Upper lobe of left lung (tissue), 6 donors: ENCODE results near the gene TBC1D32. TPM values are rescaled to one million over a fixed set of nuclear protein-coding genes. Genes with fewer than 3 reads are reported as not detected.

ENCODE experiments used
- ATAC-seq, 2 donors: fragments of 200-7000 bp; cut with Tn5 transposase; one replicate each; pipeline ENCODE4 v1.9.1; 2022; ENCODE audit warnings: mild to moderate bottlenecking in 2 of 2, moderate library complexity in 2 of 2; ENCODE audit not compliant: low FRiP score in 2 of 2
- DNase-seq, 2 donors: peaks; one replicate each; pipeline ENCODE4 v3.0.0-alpha.2; 2019 to 2020
- H3K27ac ChIP-seq, 4 donors: fragments of 200-600 bp; sonication (generic); one replicate each; pipeline ENCODE4 v1.5.1; 2016 to 2019
- H3K27me3 ChIP-seq, 4 donors: fragments of 200-600 bp; sonication (generic); one replicate each; pipeline ENCODE4 v1.5.1; 2017 to 2019
- H3K36me3 ChIP-seq, 4 donors: fragments of 200-600 bp; sonication (generic); one replicate each; pipeline ENCODE4 v1.5.1; 2016 to 2019
- H3K4me1 ChIP-seq, 4 donors: fragments of 200-600 bp; sonication (generic); one replicate each; pipeline ENCODE4 v1.5.1; 2018 to 2019
- H3K4me3 ChIP-seq, 4 donors: fragments of 200-600 bp; sonication (generic); one replicate each; pipeline ENCODE4 v1.5.1; 2017 to 2019; ENCODE audit warnings: mild to moderate bottlenecking in 2 of 4, moderate library complexity in 1 of 4
- H3K9me3 ChIP-seq, 4 donors: fragments of 200-600 bp; sonication (generic); one replicate each; pipeline ENCODE4 v1.5.1; 2018 to 2019
- CTCF ChIP-seq, 6 experiments: fragments of 450-650 bp in 4 of 6; fragments of 200-600 bp in 2 of 6; sonication (generic) in 2 of 6; IDR thresholded peaks; one replicate each; pipeline ENCODE4 v1.5.1; 2016 to 2019; ENCODE audit warnings: antibody characterized with exemption in 6 of 6
- EP300 ChIP-seq, 4 donors: sonication (generic); formaldehyde crosslinking; IDR thresholded peaks; one replicate each; pipeline ENCODE4 v1.5.1; 2017; ENCODE audit warnings: antibody characterized with exemption in 4 of 4, control low read depth in 2 of 4
- POLR2A ChIP-seq, 4 donors: fragments of 450-650 bp; IDR thresholded peaks; one replicate each; pipeline ENCODE4 v1.5.1; 2016 to 2017; ENCODE audit warnings: antibody characterized with exemption in 4 of 4, mild to moderate bottlenecking in 2 of 4
- POLR2AphosphoS5 ChIP-seq, 2 donors: sonication (generic); formaldehyde crosslinking; IDR thresholded peaks; one replicate each; pipeline ENCODE4 v1.5.1; 2017; ENCODE audit warnings: antibody characterized with exemption in 2 of 2
- WGBS, 2 donors: methylation state at CpG; one replicate each; pipeline ENCODE4 v1.1.5; 2017 to 2018; 5-methylcytosine and 5-hydroxymethylcytosine counted together
- total RNA-seq, 6 donors: library from RNA; depleted of rRNA in 4 of 6; stranded (reverse); fragments of >200 nt in 4 of 6; gene quantifications; one replicate each; pipeline versions ENCODE4 v1.1.0 to v1.2.1, GENCODE V29; 2016 to 2021
- donor health status: DM: no; HTN: no; CAD: no; lungs with moderate emphysema.
- donor health status: DM: no; HTN: yes; CAD: no; lungs with severe emphysema.

The TBC1D32 gene
- total RNA-seq, 6 donors from 2014 or later, result 1.2 to 13.5 (median 5.3) TPM

GRCh38 chr6:121347484-121347883 is 13.2 kb upstream of the TBC1D32 start:
- no peak for DNase-seq
- no peak overlapping the region for H3K4me3 ChIP-seq
- no peaks in the 10 kb centered on the region for H3K27me3 ChIP-seq
- H3K9me3 ChIP-seq, result no peaks in the 10 kb centered on the region
- H3K4me1 ChIP-seq, result no peaks in the 10 kb centered on the region
- TF ChIP-seq POLR2AphosphoS5 (IDR thresholded peaks at IDR 0.05) (no peak), EP300 (IDR thresholded peaks at IDR 0.05) (no peak), POLR2A (IDR thresholded peaks at IDR 0.05) (no peak), CTCF (IDR thresholded peaks at IDR 0.05) (no peak)
- 76 to 86% methylated on average over 3 of the region's 3 CpGs for WGBS, 2 donors
- no peak for ATAC-seq
- no peak overlapping the region for H3K27ac ChIP-seq
- H3K36me3 ChIP-seq, result no peaks in the 10 kb centered on the region

DNA sequence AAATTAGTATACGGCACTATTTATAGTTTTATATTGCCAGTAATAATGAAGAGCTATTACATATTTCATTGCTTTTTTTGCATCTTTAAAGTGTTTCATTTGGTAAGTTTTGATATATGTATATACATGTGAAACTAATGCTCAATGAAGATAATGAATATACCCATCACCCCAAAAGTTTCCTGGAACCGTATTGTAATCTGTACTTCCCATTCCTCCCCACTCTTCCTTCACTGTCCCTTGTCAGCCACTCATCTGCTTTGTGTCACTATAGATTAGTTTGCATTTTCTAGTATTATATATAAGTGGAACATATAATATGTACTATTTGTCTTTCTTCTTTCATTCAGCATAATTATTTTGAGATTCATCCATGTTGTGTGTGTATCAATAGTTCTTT is 10.3 kb upstream of the TBC1D32 start:
- WGBS, 2 donors, result 86 to 87% methylated on average over 2 of the region's 2 CpGs
- H3K4me1 ChIP-seq, result no peaks in the 10 kb centered on the region
- H3K27ac ChIP-seq, result no peak overlapping the region
- ATAC-seq (no peak), DNase-seq (no peak)
- H3K9me3 ChIP-seq, result no peaks in the 10 kb centered on the region
- no peaks in the 10 kb centered on the region for H3K27me3 ChIP-seq
- TF ChIP-seq POLR2A (IDR thresholded peaks at IDR 0.05) (no peak), EP300 (IDR thresholded peaks at IDR 0.05) (no peak), CTCF (IDR thresholded peaks at IDR 0.05) (no peak), POLR2AphosphoS5 (IDR thresholded peaks at IDR 0.05) (no peak)
- no peak overlapping the region for H3K4me3 ChIP-seq
- H3K36me3 ChIP-seq, result no peaks in the 10 kb centered on the region

- no peak for ATAC-seq
- H3K36me3 ChIP-seq, result no peaks in the 10 kb centered on the region
- no peaks in the 10 kb centered on the region for H3K9me3 ChIP-seq
- no peak overlapping the region for H3K4me3 ChIP-seq
- TF ChIP-seq CTCF (IDR thresholded peaks at IDR 0.05) (no peak), POLR2AphosphoS5 (IDR thresholded peaks at IDR 0.05) (no peak), POLR2A (IDR thresholded peaks at IDR 0.05) (no peak), EP300 (IDR thresholded peaks at IDR 0.05) (no peak)
- H3K27ac ChIP-seq, result no peak overlapping the region
- no peaks in the 10 kb centered on the region for H3K4me1 ChIP-seq
- 88 to 92% methylated on average over 12 of the region's 12 CpGs for WGBS, 2 donors
- H3K27me3 ChIP-seq, result no peaks in the 10 kb centered on the region
- DNase-seq, result no peak
Measured at GRCh38 chr6:121339639-121340226, 5.5 kb upstream of the TBC1D32 start.

DNA sequence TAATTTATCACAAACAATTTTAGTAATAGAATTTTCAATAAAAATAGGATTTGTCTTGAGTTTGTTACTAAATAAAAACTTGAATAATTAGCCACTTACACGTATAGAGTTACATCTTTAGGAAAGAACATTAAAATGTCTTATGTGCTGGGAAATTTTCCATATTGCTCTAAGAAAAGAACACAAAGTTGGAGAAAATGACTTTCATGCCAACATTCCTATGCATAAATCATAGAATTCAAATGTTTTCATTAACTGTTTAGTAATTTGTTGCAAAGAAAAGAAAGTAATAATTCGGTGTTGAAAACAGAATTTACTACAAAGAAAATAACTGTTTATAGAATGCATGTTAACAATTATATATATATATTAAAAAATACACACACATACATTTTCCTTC is 4.7 kb upstream of the TBC1D32 start:
- Histone ChIP-seq H3K27me3 (no peaks in the 10 kb centered on the region), H3K36me3 (no peaks in the 10 kb centered on the region), H3K4me3 (no peak overlapping the region), H3K9me3 (no peaks in the 10 kb centered on the region), H3K27ac (no peak overlapping the region), H3K4me1 (peaks cover 0 to 4% (median 2%) of the 10 kb centered on the region in 4 donors)
- TF ChIP-seq EP300 (IDR thresholded peaks at IDR 0.05) (no peak), POLR2A (IDR thresholded peaks at IDR 0.05) (no peak), POLR2AphosphoS5 (IDR thresholded peaks at IDR 0.05) (no peak), CTCF (IDR thresholded peaks at IDR 0.05) (no peak)
- WGBS, 2 donors, result 70 to 86% methylated on average over 2 of the region's 2 CpGs
- ATAC-seq (no peak), DNase-seq (no peak)

GRCh38 chr6:121338366-121338765 is 4.1 kb upstream of the TBC1D32 start:
- TF ChIP-seq EP300 (IDR thresholded peaks at IDR 0.05), result no peak
- TF ChIP-seq CTCF (IDR thresholded peaks at IDR 0.05), result no peak
- no peak for TF ChIP-seq POLR2A (IDR thresholded peaks at IDR 0.05)
- TF ChIP-seq POLR2AphosphoS5 (IDR thresholded peaks at IDR 0.05), result no peak
- 84 to 100% methylated on average over 1 of the region's 1 CpG for WGBS, 2 donors
- no peak for ATAC-seq
- Histone ChIP-seq H3K27ac (no peak overlapping the region), H3K9me3 (no peaks in the 10 kb centered on the region), H3K27me3 (no peaks in the 10 kb centered on the region), H3K36me3 (no peaks in the 10 kb centered on the region), H3K4me3 (no peak overlapping the region), H3K4me1 (peaks cover 3 to 10% (median 4%) of the 10 kb centered on the region in 4 donors)
- no peak for DNase-seq
